ENCODE measurements around the gene TF.

TF gene

GRCh38 chr3:133805384-133805701 lies 59.1 kb downstream of the TF start:
- Mint-ChIP-seq H3K4me1 (peaks cover 17% of the 10 kb centered on the region), H3K27ac (peak overlapping the region in 1 of 3 experiments; percentile 78), H3K36me3 (ENCODE audit: low read depth) (peaks cover 20% of the 10 kb centered on the region), H3K9me3 (no peaks in the 10 kb centered on the region), H3K4me3 (peak overlapping the region; percentile 94 to 100 (median 99)), H3K27me3 (ENCODE audit: low read depth) (peaks cover 20% of the 10 kb centered on the region)
- TF ChIP-seq CTCF (IDR thresholded peaks at IDR 0.05; ENCODE audit: unreplicated experiment in 3 of 3), result no peak

DNA sequence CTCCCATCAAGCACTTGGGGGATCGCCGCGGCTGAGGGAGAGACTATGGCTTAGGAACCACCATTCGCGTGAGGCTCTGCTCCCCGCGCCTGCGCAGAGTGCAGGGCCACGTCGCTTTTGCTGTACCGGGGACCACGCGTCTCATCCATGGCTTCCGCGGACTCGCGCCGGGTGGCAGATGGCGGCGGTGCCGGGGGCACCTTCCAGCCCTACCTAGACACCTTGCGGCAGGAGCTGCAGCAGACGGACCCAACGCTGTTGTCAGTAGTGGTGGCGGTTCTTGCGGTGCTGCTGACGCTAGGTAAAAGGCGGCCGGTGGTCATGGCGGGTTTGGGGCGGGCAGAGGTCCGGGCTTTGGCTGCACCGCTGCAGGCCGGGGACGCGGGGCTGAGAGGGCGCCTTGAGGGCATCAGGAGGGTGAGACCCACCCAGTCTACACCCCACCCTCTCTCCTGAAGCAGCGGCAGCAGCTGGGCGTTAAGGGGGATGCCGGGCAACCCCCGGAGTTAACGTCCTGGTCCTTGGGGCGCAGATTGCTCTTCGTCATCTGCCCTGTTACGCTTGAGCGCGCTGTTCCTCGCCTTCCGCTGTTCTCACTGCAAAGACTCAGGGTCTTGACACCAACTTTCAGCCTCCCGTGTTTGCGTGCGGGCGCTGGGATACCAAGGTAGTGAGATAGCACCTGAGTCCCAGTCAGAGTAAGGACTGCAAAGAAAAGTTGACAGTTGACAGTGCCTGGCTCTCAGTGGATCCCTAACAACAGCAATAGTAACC lies 59.7 kb downstream of the TF start, which contains the start of gene SRPRB:
Gene SRPRB (plus strand): TSS at position 114 of the 774 bp plus-strand sequence. CDS start 34 bp downstream, at position 148.
- no peak for TF ChIP-seq CTCF (IDR thresholded peaks at IDR 0.05; ENCODE audit: unreplicated experiment in 3 of 3)
- Mint-ChIP-seq H3K36me3 (ENCODE audit: low read depth) (peaks cover 25% of the 10 kb centered on the region), H3K4me3 (peak within 1 kb of the TSS; percentile 94 to 100 (median 99)), H3K27ac (peak within 1 kb of the TSS; percentile 40 to 78 (median 62)), H3K9me3 (no peaks in the 10 kb centered on the region), H3K4me1 (peaks cover 17% of the 10 kb centered on the region), H3K27me3 (ENCODE audit: low read depth) (peaks cover 17% of the 10 kb centered on the region)

DNA sequence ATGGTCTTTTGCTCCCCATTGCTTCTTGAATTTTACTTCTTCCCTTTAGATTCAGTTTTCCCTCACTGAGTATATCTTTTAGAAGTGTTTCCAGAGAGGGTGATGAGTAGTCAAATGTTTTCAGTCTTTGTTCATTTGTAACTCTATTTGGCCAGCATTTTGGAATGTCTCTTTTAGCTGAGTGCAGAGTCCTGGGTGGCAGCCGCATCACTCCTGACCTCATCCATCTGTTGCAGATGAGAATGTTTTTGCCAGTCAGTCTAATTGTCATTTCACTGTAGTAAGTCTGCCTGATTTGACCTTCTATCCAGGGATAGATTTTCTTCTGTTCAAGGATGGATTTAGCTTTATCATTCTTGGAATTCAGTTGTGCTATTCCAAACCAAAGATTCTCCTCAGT lies 66.7 kb downstream of the TF start:
- Mint-ChIP-seq H3K4me1 (peaks cover 5% of the 10 kb centered on the region), H3K27ac (no peak overlapping the region), H3K27me3 (ENCODE audit: low read depth) (no peaks in the 10 kb centered on the region), H3K9me3 (no peaks in the 10 kb centered on the region), H3K36me3 (ENCODE audit: low read depth) (peaks cover 44% of the 10 kb centered on the region), H3K4me3 (no peak overlapping the region)
- TF ChIP-seq CTCF (IDR thresholded peaks at IDR 0.05; ENCODE audit: unreplicated experiment in 3 of 3), result no peak

GRCh38 chr3:133815386-133815785 lies 69.2 kb downstream of the TF start:
- Mint-ChIP-seq H3K9me3 (no peaks in the 10 kb centered on the region), H3K4me3 (no peak overlapping the region), H3K27me3 (ENCODE audit: low read depth) (no peaks in the 10 kb centered on the region), H3K27ac (no peak overlapping the region), H3K4me1 (no peaks in the 10 kb centered on the region), H3K36me3 (ENCODE audit: low read depth) (peaks cover 38% of the 10 kb centered on the region)
- TF ChIP-seq CTCF (IDR thresholded peaks at IDR 0.05; ENCODE audit: unreplicated experiment in 3 of 3), result no peak

DNA sequence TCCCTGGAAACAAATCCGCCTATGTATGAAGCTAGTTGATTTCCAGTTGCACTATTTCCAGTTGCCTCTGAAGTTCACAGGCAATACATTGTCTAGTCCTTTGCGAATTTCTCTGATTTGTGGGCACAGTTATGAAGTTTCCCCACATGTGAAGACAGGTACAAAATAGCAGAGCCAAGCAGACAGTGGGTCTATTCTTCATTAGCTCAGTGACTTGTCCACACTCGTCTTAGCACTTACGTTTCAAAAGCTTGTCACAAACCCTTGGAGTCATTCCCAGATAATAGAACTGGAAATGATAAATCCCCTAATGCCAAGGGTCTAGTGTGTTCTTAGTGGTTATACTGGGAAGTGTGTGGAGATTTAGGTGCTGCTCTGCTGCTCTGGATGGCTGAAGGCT lies 73.9 kb downstream of the TF start:
- H3K4me1 Mint-ChIP-seq, result no peaks in the 10 kb centered on the region
- no peak for TF ChIP-seq CTCF (IDR thresholded peaks at IDR 0.05; ENCODE audit: unreplicated experiment in 3 of 3)
- no peak overlapping the region for H3K27ac Mint-ChIP-seq
- peaks cover 52% of the 10 kb centered on the region for H3K36me3 Mint-ChIP-seq (ENCODE audit: low read depth)
- H3K4me3 Mint-ChIP-seq, result no peak overlapping the region
- no peaks in the 10 kb centered on the region for H3K9me3 Mint-ChIP-seq
- no peaks in the 10 kb centered on the region for H3K27me3 Mint-ChIP-seq (ENCODE audit: low read depth)

Data from nephron (organoid).